Fibroblast of skin of back (primary cell): ENCODE data around the gene PSENEN. TPM values are rescaled to one million over a fixed set of nuclear protein-coding genes. Genes with fewer than 3 reads are reported as not detected.

Experiments used
- DNase-seq: peaks from one replicate; pipeline ENCODE4 v3.0.0-alpha.2; 2013
- polyA plus RNA-seq, 2 experiments: library from polyadenylated mRNA; unstranded; fragments of 120-200 nt; gene quantifications; one replicate each; pipeline ENCODE4 v1.2.1, GENCODE V29; 2013; ENCODE audit not compliant: insufficient read length in 2 of 2

Gene PSENEN, protein sequence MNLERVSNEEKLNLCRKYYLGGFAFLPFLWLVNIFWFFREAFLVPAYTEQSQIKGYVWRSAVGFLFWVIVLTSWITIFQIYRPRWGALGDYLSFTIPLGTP
- 70.9 TPM for polyA plus RNA-seq (2013, experiment 1 of 2; ENCODE audit: insufficient read length)
- polyA plus RNA-seq (2013, experiment 2 of 2; ENCODE audit: insufficient read length) = 43.9 TPM

DNA sequence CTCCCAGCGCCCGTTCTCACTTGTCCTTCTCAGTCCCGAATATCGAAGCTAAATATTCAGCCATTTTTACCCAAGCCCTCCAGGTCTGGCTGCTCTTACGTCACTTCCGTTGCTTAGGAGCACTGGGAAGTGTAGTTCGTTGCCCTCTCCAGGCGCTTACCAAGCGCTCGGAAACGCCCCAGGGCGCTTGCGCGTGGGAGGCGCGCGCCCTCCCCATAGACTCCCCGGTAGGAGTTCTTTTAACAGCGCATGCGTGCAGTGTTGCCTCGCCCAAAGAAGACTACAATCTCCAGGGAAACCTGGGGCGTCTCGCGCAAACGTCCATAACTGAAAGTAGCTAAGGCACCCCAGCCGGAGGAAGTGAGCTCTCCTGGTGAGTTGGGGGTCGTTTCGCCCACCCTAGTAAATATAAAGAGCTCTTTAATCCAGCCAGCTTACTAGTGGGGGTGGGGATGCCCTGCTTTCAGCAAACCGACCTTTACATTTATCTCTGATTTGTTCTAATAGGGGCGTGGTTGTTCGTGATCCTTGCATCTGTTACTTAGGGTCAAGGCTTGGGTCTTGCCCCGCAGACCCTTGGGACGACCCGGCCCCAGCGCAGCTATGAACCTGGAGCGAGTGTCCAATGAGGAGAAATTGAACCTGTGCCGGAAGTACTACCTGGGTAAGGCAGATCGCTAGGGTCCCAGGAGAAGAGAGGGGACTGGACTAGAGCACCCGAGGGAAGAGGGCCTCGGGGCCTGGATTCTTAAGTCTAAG is at the start of gene PSENEN, which contains the start of gene U2AF1L4:
Gene PSENEN (plus strand): TSS at position 324 of the 759 bp plus-strand sequence. CDS start 280 bp downstream, at position 604.
Gene U2AF1L4 (minus strand): TSS at position 91 of the 759 bp plus-strand sequence. CDS start 27 bp downstream, at position 64.
- peak; percentile 99 for DNase-seq

DNA sequence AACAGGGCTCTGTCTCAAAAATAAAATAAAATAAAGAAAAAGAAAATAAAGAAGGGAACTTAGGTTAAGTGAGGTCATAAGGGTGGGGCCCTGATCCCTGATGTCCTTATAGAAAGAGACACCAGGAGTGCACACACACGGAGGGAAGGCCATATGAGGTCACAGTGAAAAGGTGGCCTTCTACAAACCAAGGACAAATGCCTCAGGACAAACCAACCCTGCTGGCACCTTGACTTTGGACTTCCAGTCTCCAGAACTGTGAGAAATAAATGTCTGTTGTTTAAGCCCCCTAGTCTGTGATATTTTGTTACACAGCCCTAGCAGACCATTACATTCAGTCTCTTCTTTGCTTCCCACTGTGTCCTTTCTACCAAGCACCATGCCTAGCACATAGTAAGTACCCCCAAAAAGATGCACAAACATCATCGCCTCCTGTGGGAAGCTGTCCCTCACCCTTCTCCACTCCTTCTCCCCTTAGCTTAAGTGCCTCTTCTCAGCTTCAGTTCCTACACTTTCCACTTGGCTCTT is 49.5 kb upstream of the PSENEN start:
- no peak for DNase-seq

DNA sequence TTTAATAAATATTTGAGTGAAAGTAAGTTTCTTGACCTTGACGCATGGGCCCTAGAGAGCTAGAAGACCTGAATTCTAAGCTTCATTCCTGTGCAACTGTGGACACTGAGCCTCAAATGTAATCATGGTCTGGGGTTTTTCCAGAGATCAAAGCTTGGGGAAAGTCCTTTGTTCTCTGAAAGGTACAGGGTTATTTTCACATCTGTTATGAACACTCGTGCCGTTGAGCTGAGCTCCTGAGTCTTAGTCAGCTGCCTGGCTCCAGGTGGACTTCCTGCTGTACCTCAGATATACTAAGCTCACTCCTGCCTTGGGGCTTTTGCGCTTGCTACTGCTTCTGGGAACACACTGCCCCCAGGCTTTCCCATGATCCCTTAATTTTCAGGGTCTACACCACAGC is 48.6 kb upstream of the PSENEN start:
- no peak for DNase-seq

DNA sequence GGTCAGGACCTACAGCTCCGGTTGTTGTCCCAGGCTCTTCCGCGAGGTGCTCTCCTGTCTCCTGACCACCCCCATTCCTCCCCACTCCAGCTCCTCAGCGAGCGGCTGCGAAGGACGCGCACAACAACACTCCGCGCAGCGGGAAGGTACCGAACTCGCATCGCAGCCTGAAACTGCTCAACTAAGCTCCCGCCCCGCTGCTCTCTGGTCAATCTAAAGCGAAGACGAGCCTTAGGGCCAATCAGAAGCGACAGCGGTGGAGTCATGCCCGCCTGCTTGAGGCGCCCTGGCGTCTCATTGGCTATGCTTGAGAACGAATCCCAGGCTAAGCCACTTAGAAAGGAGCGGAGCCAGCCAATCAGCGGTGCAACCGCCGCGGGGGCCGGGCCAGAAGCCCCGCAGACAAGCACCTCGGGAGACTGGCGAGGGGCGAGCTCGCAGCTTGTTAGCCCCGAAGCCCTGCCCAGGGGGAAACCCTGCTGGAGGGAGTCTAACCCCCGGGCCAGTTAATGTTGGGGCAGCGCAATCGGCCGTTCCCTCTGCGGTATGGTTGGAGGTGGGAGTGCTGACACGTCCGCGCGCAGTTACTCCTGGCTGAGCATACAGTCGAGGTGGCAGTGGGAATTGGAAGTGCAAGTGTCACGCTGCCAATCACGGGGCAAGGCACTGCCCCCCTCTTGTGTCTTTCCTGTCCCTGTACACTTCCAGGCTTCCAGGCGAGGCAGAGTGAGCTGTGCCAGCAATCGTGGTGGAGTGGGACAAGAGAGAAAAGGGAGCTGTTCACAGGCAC is 43.0 kb upstream of the PSENEN start:
- peak; percentile 99 for DNase-seq

DNA sequence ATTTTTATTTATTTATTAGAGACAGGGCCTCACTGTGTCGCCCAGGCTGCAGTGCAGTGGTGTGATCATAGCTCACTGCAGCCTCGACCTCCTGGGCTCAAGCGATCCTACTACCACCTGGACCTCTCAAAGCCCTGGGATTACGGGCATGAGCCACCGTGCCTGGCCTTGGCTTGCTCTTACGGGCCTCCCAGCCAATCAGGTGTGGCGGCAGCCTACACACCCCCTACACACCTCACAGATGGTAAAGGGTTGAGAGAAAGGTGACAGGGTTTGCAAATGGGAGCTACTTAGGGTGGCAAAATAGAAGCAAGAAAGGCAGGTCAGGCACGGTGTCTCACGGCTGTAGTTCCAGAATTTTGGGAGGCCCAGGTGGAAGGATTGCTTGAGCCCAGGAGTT is 42.1 kb upstream of the PSENEN start:
- DNase-seq = no peak

DNA sequence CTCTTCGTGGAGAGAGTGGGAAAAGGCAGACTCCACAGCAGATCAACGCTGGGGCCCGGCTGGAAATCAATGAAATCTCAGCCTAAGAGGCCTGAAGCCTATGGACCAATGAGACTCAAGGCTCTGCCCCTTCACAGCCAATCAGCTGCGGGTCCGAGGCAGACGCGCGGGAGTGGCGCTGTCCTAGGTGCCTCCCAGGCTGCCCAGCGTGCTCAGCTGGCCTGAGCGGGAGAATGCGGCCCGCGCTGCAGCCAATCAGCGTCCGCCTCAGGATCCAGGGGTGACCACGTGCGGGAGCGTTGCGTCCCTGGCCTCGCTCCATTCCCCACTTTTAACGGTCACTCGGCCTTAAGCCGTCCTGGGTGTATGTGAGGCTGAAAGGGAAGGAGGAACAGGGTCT is 41.2 kb upstream of the PSENEN start, which contains the start of gene ZBTB32:
Gene ZBTB32 (plus strand): TSS at position 341 of the 400 bp plus-strand sequence. CDS start 10,069 bp downstream, outside the sequence.
- DNase-seq = peak; percentile 66

DNA sequence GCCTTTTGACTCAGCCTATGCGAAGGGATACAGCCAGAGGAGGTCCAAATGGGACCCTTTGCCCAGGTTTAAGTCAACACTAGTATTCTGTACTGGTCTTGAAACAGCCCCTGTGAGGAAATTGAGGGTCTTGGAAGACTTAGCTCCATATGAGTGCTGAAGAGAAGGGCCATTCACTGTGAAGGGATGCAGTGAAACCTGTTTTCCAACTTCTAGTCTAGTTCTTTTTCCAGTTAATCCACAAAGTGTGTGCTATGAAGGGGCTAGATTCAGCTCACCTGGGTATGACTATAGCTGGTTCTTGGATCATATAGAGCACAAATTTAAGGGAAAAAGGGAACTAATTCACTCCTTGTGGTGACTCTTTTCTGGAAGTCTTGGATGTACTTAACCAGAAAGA is 37.1 kb upstream of the PSENEN start:
- no peak for DNase-seq

DNA sequence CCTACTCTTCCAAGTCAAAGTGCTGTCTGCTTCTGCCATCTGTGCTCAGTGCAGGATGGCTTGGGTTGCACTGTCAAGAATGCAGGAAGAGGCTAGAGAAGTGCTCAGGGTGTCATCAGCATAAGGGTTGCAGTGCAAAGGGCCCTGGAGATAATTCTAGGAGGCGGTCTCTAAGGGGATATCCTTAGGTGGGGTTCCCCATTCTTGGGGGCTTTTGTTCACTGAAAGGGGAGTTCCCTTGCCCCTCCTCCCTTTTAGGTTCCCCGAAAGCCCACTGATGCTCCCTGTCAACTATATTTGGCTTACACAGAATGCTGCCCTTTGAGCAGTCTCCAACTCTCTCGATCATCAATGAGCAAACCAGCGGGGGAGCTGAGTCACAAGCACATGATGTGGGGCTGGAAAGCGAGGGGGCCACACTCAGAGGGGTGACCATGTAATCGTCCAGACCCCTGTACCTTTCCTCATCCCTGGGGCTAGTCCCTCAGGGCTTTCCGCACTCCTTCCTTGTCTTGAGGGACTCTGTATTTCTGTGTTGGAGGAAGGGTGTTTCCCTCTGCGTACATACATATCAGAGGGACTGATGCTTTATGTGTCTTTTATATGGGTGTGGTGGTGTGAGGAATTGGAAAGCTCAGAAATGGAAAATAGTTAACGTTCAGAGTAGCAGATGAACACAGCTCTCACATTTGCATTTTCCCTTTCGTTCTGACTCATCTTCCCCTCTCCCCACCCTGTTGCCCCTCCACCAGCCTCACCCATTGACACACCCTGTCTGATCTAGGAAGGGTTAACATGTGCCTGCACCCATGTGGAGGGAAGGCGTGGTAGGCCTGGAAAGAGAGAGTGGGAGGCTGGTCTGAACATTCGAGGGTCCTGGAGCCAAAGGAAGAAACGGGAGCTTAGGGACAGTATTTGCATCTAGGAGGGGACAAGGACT is 34.4 kb upstream of the PSENEN start:
- no peak for DNase-seq

DNA sequence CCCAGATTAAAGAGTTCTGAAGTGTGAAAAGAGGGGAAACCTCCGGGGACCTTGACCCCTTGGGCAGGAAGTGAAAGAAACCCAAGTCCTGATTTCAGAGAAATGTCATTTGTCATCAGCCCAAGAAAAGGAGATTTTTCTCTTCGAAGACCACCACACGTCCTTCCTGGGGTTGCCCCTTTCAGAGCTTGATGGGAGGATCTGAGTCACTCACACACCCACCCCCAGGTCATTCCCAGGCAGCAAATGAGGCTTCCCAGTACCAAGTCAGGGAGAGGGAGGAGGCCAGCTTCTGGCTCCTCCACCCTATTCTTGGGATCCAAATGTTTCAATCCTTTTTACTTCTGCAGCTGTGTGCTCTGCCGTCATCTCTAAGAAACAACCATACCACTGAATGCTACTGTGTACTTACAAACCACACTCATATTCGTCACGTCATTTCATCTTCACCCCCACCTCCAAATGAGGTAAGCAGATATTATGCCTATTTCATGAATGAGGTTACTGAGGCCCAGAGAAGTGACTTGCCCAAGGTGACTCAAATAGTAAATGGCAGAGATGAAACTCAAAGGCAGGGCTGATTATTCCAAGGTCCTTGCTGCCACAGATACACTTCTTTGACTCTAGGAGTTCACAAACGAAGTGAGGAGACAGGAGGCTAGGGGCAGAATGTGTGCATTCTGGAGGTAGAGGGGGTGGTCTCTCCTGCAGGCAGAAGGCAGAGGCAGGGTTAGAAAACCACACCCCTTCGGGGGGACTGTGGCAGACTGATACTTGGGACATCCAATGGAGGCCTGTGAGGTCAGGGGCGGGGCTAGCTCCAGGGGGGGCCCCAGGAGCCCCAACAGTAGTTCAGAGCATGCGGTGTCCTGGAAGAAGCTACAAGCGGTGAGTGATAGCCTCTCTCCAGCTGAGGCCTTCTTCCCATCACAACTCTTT is 32.6 kb upstream of the PSENEN start:
- DNase-seq = no peak

DNA sequence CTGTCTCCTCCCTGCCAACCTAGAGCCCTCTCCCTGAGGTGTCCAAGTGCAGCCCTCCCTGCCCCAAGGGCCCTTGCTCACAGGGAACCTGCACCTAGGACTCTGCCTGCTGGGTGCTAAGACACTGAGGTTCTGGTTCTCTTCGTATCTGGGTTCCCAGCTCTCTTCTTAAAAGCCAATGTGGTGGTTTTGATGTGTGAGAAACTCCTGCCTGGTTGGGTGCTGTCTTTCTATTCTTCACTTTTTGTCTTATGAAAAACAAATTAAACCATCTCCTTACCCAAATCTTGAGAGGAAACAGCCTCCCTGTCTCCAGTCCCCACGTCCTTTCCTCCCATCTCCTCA is 32.0 kb upstream of the PSENEN start:
- DNase-seq = no peak

DNA sequence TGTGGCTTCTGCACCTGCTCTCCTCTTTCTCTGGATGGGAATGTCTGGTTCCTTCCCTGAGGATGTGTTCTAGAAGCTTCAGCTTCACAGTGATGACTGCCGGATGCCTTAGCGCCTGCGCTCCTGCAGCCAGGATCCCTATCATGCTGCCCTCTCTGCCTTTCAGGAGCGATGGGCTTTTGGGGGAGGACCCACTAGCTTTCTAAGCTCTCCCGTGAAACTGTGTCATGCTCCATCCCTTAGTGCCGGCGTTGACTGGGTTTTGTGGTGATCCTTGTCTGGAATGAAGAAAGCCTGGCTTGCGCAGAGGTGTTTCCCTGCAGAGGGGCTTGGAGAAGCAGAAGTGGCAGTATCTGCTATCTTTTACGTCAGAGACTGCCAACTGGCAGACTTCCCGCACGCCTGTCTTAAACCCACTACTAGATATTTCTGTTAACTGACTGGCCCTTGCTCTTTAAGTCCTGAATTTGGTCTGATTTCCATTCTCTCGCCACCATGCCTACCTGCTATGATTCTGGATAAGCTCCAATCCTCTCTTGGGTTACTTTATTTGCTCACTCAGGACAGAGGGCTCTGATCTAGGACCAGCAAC is 31.5 kb upstream of the PSENEN start:
- no peak for DNase-seq

DNA sequence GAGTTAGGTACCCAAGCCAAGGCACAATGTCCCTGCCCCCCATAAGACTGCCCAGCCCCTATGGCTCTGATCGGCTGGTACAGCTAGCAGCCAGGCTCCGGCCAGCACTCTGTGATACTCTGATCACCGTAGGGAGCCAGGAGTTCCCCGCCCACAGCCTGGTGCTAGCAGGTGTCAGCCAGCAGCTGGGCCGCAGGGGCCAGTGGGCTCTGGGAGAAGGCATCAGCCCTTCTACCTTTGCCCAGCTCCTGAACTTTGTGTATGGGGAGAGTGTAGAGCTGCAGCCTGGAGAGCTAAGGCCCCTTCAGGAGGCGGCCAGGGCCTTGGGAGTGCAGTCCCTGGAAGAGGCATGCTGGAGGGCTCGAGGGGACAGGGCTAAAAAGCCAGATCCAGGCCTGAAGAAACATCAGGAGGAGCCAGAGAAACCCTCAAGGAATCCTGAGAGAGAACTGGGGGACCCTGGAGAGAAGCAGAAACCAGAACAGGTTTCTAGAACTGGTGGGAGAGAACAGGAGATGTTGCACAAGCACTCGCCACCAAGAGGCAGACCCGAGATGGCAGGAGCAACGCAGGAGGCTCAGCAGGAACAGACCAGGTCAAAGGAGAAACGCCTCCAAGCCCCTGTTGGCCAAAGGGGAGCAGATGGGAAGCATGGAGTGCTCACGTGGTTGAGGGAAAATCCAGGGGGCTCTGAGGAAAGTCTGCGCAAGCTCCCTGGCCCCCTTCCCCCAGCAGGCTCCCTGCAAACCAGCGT is 30.7 kb upstream of the PSENEN start:
- DNase-seq = no peak

DNA sequence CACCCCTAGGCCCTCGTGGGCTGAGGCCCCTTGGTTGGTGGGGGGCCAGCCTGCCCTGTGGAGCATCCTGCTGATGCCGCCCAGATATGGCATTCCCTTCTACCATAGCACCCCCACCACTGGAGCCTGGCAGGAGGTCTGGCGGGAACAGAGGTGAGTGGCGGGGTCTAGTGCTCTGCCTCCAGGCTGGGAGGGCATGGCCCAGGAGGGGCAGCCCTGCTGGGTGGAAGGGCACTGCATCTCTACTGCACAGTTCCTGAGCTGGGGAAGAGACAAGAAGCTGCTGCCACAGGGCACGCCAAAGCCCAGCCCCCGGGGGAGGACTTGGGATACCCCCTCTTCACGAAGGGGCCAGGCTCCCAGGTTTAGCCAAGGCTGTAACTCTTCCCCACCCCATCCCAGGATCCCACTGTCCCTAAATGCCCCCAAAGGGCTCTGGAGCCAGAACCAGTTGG is 30.1 kb upstream of the PSENEN start:
- DNase-seq = no peak

DNA sequence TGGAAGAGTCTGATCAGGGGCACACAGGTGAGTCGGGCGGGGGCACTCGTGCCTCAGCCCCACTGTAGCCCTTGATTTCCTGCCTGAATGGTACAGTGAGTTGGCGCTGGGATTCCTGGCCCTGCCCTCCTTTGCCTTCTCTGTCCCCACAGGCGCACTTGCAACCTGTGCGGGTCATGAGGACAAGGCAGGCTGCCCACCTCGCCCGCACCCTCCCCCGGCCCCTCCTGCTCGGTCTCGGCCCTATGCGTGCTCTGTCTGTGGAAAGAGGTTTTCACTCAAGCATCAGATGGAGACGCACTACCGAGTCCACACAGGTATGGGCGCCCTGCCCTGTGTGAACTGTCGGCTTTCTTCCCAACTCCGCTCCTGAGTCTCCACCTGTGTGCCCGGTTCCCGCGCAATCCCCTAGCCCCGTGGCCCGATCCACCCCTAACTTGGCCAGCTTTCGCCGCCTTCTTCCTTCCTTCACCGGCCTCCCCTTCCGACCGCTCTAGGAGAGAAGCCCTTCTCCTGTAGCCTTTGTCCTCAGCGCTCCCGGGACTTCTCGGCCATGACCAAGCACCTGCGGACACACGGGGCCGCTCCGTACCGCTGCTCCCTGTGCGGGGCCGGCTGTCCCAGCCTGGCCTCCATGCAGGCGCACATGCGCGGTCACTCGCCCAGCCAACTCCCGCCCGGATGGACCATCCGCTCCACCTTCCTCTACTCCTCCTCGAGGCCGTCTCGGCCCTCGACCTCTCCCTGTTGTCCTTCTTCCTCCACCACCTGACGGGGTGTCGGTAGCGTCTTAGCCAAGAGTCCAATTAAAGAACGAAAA is 29.3 kb upstream of the PSENEN start:
- DNase-seq = peak; percentile 46

DNA sequence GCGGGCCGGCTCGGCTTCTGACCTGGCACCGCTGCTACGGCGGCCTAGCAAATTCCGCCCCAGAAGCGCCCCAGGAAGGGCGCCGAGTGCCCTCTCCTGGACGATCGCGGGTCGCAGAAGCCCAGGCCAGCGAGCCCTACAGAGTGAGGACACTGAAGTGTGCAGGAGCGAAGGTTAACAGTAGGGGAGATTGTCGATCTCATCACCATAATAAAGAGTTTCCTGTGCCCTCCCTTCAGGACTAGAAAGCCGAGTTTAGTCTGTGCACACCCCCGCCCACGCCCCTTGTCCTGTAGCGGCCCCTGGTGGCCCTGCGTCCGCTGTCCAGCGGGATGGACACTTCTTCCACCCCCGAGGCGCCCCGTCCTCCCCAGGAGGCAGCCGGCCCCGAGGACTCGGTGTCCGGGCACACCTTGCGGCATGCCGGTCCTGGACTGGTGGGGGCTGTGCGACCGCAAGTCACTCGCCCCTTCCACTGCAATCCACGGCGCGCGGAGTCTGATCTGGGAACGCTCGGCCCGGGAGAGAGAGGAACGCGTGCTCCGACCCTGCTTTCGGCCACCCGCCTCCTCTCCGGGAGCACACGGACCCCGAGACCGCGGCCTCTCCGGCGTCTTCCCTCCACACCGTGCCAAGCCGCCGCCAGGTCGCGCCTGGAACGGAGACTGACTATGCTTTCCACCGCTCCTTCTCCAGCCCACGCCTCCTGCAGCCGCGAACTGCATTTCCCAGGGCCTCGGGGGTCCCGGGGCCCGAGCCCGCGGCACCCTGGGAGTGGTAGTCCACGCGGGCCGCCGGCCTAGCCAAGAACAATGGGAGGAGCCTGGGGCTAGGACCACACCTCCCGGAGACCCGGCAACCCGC is 28.4 kb upstream of the PSENEN start:
- peak; percentile 86 for DNase-seq

DNA sequence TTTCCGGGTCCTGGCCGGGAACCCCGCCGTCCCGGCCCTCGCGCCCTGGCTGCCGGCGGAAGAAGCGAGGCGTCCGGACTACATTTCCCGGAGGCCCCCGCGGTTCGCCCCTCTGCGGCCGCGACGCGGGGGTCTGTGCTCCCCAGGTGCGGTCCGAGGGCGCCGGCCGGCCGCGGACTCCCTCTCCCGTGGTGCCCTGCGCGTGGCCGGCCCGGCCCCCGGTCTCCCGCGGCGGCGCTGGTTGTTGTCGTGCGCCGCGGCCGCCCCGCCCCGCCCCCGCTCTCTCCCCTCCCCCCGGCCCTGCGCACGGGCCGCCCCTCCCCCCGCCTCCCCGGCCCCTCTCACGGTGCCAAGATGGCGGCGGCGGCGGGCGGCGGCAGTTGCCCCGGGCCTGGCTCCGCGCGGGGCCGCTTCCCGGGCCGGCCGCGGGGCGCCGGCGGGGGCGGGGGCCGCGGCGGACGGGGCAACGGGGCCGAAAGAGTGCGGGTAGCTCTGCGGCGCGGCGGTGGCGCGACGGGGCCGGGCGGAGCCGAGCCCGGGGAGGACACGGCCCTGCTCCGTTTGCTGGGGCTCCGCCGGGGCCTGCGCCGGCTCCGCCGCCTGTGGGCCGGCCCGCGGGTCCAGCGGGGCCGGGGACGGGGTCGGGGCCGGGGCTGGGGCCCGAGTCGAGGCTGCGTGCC is 27.6 kb upstream of the PSENEN start, which contains the start of gene KMT2B:
Gene KMT2B (plus strand): TSS at position 339 of the 680 bp plus-strand sequence. CDS start 16 bp downstream, at position 355.
- DNase-seq = peak; percentile 96
